Measurements from ENCODE around the gene PLA2G4E. TPM values are rescaled to one million over a fixed set of nuclear protein-coding genes. Genes with fewer than 3 reads are reported as not detected.

Gene PLA2G4E
- polyA plus RNA-seq, 3 donors, result not detected

DNA sequence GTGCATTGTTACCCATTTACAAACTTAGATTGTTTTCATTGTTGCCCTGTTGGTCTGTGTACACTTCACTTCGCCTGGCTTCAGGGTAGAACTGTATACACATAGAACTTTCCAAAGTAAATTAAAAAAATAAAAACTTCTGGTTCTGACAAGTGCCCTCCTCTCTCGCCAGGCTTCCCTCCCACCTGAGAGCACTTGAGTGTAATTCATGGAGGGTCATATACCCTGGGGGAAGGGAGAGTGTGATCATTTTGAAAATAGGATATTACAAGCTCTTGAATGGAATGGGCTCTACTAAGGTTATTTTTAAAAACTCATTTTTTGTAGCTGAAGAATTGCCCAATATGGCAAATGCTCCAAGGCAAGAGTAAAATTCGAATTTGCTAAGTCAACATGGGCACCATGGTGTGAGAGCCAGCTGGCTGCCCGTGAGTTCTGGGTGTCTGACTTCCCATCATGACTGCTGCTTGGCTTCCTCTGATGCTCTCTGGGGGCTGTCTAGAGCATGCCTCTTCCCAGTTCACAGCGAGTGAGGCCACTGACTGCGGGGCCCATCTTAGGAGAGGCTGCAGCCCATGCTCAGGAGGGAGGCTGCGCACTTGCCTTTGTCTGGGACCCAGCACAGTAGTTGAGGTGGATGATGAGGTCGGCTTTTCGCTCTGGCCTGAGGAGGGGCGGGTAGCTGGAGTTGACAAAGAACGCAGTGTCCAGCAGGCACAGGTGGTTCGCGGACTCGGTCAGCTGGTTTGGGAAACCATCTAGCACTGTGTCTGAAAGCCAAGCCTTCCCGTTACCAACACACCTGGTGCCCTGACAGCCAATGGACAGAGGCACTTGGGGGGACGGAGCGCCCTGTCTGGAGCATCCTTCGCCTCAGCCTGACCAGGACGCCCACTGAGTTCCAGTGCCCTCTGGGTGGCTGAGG is 35.3 kb downstream of the PLA2G4E start:
- 91% methylated on average over 19 of the region's 19 CpGs for WGBS, 3 donors
- no peak overlapping the region for H3K27ac ChIP-seq (ENCODE audit: low read depth, low read length)

DNA sequence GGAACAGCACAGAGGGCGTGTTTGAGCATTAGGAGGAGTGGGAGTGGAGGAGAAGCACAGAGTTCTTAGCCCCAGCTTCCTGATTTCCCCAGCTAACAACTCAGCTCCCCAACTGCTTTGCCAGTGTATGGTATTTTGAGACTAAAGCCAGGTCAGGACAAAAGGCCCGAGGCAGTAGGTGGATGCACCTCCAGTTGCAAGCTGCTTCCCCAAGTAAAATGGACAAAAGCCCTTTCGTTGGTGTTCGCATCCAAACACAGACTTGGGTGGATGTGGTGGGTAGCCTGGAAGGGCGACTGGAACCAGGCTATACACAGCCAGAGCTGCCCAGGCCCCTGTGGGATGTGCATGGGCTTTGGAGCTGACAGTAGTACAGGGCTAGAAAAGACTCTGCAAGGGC is 36.2 kb downstream of the PLA2G4E start:
- no peak overlapping the region for H3K27ac ChIP-seq (ENCODE audit: low read depth, low read length)
- WGBS, 3 donors, result 92 to 94% (median 94%) methylated on average over 5 of the region's 5 CpGs

DNA sequence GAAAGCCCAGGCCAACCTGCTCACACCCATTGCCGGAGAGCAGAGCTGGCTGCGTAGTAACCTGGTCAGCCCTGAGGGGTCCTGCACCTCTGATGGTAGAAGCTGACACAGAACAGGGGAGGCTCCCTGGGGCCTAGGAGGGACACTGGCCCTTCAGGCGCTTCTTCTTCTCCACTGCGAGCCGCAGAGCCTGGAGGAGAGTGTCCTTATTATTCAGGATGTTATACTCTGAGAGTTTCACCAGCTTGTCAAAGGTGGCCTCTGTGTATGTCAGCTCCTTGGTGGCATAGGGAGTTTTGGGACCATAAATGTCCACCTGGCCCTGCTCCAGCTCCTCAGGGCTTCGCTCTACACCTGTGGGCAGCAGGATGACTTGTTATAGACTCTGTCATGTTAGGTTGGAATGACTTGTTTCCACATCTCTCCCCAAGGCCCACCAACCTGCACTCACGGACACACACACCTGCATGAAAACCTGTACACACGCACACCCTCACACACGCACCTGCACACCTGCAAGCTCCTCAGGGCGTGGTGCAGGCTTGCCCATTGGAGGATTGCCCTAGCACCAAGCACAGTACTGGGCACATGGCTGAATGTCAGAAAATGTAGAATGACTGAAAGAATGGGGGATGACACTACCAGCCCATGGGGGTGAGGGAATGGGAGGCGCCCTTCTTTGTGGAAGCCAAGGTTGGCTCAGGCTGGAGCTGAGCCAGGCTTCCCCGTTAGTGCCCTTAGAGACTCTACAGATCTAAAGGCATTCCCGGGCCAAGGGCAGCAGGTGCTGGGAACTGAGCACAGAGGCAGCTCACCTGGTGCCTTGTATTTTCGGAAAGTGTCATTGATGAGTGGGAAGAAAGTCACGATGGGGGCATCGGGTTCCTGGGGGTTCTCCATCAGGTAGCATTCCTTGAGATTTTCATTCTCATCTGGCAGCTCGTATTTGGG is 36.9 kb downstream of the PLA2G4E start:
- H3K27ac ChIP-seq (ENCODE audit: low read depth, low read length), result no peak overlapping the region
- WGBS, 3 donors, result 92 to 94% (median 93%) methylated on average over 17 of the region's 17 CpGs

DNA sequence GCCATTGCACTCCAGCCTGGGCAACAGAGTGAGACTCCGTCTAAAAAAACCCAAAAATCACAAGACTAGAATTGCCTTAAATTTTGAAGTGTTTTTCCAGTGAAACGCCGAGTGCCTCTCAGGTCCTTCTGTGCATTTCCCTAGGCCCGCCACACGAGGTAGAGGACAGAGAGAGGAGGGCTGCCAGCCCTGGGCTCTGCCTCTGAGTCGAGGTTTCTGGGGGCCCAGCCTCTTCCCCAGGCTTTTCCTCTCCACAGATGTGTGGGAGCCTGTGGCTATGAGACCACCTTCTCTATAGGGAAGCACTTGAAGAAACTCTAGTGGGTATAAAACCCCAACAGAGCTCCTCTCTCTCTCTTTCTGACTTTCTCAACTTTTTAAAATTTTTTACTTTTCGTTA is 37.6 kb downstream of the PLA2G4E start:
- no peak overlapping the region for H3K27ac ChIP-seq (ENCODE audit: low read depth, low read length)
- 76 to 84% (median 82%) methylated on average over 7 of the region's 7 CpGs for WGBS, 3 donors

DNA sequence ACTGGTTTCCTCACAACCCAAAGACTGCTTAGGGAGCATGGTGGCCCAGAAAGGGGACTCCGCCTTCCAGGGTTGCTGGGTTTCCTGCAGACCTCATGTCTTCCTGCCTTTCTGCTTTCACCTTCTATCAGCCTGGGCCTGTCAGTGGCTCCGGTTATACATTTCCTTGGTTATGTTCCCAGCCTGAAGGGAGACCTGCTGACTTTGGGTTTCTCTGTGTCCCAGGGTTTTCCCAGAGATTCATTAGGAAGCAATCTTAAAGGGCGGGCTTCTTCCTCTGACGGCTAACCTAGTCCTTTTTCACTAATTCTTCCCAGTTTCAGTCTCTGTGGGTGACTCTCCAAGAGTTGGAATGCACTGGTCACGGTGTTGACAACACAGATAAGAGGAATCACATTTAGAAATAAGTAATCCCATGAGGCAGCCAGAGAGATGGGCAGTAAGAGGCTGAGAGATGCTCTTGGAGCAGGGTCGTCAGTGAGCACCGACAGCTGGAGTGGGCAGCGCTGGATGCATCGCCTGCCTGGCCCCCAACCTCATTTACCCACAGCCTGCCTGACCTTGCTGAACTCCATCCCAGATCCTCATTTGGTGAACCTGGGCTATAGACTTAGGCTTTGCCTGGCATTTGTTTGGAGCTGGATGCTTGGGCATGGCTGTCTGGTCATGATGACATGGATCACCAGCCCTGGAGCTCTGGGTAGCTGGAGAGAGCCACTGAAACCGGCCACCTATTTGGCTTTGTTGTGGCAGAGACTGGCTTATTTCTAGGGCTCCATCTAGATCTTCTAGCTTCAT is 38.5 kb downstream of the PLA2G4E start:
- 83 to 89% (median 86%) methylated on average over 10 of the region's 10 CpGs for WGBS, 3 donors
- H3K27ac ChIP-seq (ENCODE audit: low read depth, low read length), result no peak overlapping the region

DNA sequence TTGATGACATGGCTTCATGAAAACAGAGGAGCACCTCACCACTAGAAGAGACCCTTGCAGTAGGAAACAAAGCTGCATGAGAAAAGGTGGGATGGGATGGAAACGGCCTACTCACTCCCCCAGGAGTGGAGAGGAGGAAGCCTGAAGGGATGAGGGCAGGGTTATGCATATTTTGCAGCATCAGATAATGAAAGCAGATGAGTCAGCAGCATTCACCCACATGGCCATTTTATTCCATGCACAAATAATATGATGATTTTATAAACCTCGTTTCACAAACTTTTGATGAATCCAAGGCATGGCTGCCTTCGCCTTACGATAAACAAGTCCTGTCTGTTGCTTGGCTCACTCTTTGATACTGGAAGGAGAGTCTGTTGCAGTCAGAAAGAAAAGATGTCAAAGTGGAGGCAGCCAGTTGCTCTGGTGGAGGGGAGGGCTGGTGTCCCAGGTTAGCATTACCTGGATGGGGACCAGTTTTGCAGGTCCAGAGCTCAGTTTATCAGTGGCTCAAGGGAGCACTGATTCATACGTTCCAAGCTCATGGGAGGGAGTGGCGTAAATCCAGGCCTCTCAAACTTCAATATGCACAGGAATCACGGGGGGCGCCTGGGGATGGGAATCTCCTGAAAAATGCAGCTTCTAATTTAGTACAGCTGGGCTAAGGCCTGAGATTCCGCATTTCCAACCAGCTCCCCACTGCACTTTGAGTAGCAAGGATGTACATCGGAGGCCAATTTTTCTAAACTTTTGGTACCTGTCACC is 39.3 kb downstream of the PLA2G4E start:
- H3K27ac ChIP-seq (ENCODE audit: low read depth, low read length), result no peak overlapping the region
- 85 to 87% (median 87%) methylated on average over 10 of the region's 10 CpGs for WGBS, 3 donors

DNA sequence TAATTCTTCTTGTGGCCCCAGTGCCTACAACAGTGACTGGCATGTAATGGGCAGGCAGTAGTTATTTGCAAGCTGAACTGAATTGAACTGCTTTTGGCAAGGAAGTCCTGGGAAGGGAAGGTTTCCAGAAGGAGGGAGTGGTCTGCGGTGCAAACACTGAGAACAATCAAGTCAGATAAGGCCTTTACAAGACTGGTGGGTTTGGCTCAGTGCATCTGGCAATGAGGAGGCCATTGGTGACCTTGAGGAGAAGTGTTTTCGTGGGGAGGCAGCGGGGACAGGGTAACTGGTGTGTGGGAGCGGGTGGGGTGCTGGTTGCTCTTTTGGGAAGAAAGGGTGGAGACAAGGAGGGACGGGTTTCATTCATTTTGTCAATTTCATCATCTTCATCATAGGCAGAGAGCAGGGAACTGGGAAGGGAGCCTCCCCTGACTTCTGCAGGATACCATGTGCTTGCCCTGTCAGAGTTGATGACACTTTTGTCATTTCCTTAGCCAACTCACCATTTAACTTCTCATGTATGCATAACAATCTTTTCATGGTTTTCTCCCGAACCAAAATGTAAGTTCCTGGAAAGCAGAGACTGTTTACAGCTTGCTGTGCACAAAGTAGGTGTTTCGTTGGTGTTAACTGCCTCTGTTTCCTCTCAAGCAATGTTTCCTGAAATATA is 40.1 kb downstream of the PLA2G4E start:
- H3K27ac ChIP-seq (ENCODE audit: low read depth, low read length), result no peak overlapping the region
- WGBS, 3 donors, result 40 to 73% (median 69%) methylated on average over 7 of the region's 7 CpGs

DNA sequence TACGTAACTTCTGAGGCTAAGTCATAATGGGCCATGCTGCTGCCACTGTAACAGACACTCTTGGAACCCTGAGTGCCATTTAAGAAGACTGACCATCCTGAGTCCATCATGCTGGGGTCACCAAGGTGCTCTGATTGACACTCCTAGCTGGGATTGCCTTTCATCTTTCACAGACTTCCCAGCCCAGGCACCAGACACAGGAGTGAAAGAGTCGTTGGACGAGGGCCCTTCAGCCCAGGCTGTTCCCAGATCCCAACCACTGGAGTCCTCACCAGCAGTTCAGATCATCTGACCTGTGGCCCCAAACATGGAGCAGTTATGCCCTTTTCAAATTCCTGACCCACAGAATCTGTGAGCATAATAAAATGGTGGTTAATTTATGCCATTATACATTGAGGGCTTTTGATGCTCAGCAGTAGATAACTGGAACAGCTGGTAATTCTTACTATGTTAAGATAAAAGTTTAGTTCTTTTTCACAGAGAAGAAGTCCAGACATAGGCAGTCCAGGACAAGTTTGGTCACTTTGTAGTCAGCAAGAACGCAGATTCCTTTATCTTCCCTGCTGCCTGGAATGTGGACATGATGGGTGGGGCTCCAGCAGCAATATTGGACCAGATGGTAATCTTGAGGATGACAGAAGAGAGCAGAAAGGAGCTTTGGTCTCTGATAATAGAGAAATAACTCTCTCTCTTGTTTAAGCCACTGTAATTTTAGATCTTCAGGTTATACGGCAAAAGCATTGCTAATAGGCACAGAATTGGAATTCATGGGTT is 41.2 kb downstream of the PLA2G4E start:
- 79 to 94% (median 87%) methylated on average over 5 of the region's 5 CpGs for WGBS, 3 donors
- H3K27ac ChIP-seq (ENCODE audit: low read depth, low read length), result no peak overlapping the region

DNA sequence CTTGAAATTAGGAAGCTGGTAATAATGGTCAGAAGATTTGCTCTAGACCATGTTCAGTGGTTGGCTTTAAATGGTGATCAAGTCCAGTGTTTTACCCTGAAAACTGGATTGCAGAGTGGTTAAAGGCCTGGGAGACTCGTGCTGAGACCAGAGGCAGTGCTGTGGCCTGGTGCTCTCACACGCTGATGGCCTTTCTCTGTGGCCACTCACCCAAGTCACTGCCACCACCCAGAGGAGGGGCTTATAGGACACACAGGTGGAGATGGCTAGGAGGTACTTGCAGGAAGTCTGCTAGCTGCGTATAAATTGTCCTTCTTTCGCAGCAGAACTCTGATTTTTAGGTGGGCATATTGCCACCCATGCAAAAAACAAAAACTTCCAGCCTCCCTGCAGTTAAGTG is 42.3 kb downstream of the PLA2G4E start:
- 87 to 95% (median 89%) methylated on average over 4 of the region's 4 CpGs for WGBS, 3 donors
- no peak overlapping the region for H3K27ac ChIP-seq (ENCODE audit: low read depth, low read length)

DNA sequence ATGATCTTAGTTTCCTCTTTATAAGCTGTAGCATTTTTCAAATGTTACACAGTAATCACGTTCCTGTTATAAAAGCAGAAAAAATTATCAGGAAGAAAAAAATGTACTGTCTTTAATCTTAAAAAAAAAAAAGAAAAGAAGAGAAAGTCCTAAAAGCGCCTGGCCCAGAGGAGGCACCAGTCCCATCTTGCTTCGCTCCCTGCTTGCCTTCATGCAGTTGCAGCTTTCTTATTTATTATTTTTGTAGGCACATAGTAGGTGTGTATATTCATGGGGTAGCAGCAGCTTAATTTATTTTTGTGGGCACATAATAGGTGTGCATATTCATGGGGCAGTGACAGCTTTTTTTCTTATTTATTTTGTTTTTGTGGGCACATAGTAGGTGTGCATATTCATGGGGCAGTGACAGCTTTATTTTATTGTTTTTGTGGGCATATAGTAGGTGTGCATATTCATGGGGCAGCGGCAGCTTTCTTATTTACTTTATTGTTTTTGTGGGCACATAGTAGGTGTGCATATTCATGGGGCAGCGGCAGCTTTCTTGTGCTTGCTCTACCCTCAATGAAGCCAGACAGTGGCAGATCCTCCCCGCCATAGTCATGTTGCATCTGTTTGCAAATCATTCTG is 43.0 kb downstream of the PLA2G4E start:
- WGBS, 3 donors, result 79 to 87% (median 85%) methylated on average over 6 of the region's 6 CpGs
- H3K27ac ChIP-seq (ENCODE audit: low read depth, low read length), result no peak overlapping the region

DNA sequence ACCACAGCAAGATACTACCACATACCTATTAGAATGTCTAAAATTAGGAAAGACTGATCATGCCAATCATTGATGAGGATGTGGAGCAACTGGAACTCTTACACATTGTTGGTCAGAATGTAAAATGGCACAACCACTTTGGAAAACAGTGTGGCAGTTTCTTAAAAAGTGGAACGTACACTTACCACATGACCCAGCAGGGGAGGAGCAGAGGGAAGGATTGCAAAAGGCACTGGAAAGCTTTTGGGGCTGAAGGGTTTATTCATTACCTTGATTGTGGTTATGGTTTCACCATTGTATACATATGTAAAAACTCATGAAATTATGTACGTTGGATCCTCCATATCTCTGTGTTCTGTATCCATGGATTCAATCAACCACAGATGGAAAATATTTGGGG is 45.2 kb downstream of the PLA2G4E start:
- no peak overlapping the region for H3K27ac ChIP-seq (ENCODE audit: low read depth, low read length)
- WGBS, 3 donors, result 43 to 70% (median 46%) methylated on average over 2 of the region's 2 CpGs

DNA sequence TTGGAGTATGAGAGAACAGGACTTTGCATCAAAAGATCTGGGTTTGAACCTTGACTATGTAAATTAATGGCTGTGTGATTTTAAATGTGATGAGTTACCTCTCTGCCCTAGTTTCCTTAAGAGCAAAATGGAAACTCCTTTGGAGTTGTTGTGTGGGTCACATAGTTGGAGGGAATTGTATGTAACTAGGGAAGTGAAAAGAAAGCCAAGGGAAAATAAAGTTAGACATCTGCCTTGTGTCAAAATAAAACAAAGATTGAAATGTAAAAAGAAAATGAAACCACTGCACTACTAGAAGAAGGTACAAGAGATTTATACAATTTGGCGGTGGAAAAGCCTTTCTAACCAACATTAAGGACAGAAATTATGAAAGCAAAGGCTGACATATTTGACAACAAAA is 46.8 kb downstream of the PLA2G4E start:
- WGBS, 3 donors, result 82 to 95% (median 85%) methylated on average over 1 of the region's 1 CpG

DNA sequence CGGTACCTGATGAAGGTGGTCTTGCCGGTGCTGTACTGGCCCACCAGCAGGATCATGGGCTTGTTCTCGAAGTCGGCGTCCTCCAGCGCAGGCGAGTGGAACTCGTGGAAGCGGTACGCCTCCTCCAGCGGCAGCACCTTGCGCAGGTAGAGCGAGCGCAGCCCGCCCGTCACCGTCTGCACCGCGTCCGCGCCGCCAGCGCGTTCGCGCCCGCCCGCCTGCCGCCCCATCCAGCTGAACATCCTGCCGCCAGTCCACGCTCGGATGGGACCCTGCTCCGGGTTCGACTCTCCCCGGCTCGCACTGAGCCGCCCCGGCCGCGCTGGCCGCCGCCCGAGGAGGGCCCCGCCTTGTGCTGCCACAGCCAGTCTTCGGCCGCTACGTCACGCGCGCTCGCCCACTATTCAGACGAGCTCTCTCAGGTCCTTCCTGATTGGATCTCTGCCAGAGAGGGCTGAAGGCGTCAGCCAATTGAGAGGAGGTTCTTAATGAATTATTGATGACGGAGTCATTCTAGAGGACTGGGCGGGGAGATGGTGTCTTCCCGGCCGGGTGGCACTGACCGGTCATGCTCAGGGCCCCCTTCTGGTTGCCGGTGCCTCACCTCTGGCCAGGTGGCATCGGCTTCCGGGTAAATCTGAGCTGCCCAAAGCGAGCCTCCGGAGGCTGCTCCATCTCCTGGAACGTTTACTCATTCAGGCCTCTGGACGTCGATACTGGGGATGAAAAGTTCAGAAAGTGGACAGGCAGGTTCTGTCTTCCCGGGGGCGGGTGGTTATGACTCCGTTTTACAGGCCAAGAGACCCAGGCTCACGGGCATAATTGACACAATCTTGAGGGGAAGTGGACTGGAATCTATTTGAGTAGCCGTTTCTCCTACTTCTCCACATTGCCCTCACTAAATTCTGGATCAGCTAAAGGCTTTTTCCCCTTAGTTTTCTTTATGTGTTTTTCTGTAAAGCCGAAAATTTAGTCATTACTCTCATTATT is 48.3 kb downstream of the PLA2G4E start, which contains the start of gene EHD4:
Gene EHD4, minus strand, starts transcription at position 305 of the 990 bp plus-strand sequence. Its CDS starts 63 bp downstream, at position 242.
- 2% methylated on average over 52 to 72 of the region's 72 CpGs for WGBS, 3 donors
- H3K27ac ChIP-seq (ENCODE audit: low read depth, low read length), result peak within 1 kb of the TSS; percentile 59

More for the DNA sequence above, 46.8 kb downstream of the PLA2G4E start:
- no peak overlapping the region for H3K27ac ChIP-seq (ENCODE audit: low read depth, low read length)

DNA sequence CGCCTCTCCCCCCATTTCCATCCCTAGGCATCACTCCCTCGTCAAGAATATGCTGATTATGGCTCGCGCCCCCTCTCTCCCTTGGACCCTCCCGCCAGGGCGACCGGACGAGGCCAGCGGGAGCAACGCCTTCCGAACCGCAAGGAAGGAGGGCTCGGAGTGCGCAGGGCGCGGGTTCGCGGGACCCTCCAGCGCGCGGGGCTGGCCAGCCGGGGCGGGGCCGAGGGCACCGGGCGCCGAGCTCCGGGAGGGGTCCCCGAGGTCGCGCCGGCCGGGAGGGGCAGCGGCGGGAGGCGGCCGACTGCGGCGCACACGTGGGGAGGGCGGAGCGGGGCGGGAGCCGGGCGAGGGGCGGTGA is 49.0 kb downstream of the PLA2G4E start:
- WGBS, 3 donors, result 1% methylated on average over 39 to 46 of the region's 46 CpGs
- H3K27ac ChIP-seq (ENCODE audit: low read depth, low read length), result no peak overlapping the region

Measured in adipose tissue (tissue), 3 donors.